IMR-90 (cell line): ENCODE measurements around the gene ETNK1. TPM values are rescaled to one million over a fixed set of nuclear protein-coding genes. Genes with fewer than 3 reads are reported as not detected.

ENCODE experiments used
- ATAC-seq: fragments of 200-7000 bp; cut with Tn5 transposase; 2 replicates; pipeline ENCODE4 v1.9.1; 2020; ENCODE audit warnings: low read depth, mild to moderate bottlenecking, moderate library complexity
- BruUV-seq: library from RNA; stranded (reverse); fragments of 400-500 nt; replicated peaks from 2 replicates; lab custom pipeline; 2021; lab: Mats Ljungman, UMichigan
- CTCF ChIA-PET: fragments of 300-600 bp; formaldehyde crosslinking; extraction: SDS; loops from one replicate; lab custom pipeline; 2021; ENCODE audit warnings: antibody characterized with exemption; lab: Yijun Ruan, JAX
- POLR2A ChIA-PET: fragments of 300-600 bp; sonication (Branson Sonifier 250); formaldehyde crosslinking; loops from one replicate; lab custom pipeline; 2022; ENCODE audit warnings: antibody characterized with exemption; ENCODE audit not compliant: unreplicated experiment; lab: Charles Lee
- DNase-seq: peaks from one replicate; pipeline ENCODE4 v3.0.0; 2013
- H2AFZ ChIP-seq: replicated peaks from 2 replicates; pipeline ENCODE3; 2013; ENCODE audit warnings: low read length, mild to moderate bottlenecking; ENCODE audit not compliant: poor library complexity
- H2AK5ac ChIP-seq: 2 replicates; pipeline ENCODE4 v1.6.1; 2013; ENCODE audit warnings: low read depth, low read length, inconsistent platforms
- H2AK9ac ChIP-seq: replicated peaks from 2 replicates; pipeline ENCODE3; 2013; ENCODE audit warnings: mild to moderate bottlenecking, low read depth, low read length, moderate library complexity; ENCODE audit not compliant: poor library complexity
- H2BK120ac ChIP-seq: 2 replicates; pipeline ENCODE4 v1.6.1; 2013; ENCODE audit warnings: low read depth, low read length, inconsistent platforms
- H2BK15ac ChIP-seq: 3 replicates; pipeline ENCODE4 v1.6.1; 2013; ENCODE audit warnings: low read depth, low read length, inconsistent platforms
- H2BK20ac ChIP-seq: 2 replicates; pipeline ENCODE4 v1.6.1; 2013; ENCODE audit warnings: low read depth, mild to moderate bottlenecking, inconsistent platforms, low read length, moderate library complexity
- H2BK5ac ChIP-seq: 2 replicates; pipeline ENCODE4 v1.6.1; 2013; ENCODE audit warnings: mild to moderate bottlenecking, low read depth, low read length, inconsistent platforms; ENCODE audit not compliant: poor library complexity, severe bottlenecking
- H3K14ac ChIP-seq: replicated peaks from 2 replicates; pipeline ENCODE4 v1.6.1; 2013; ENCODE audit warnings: low read depth, low read length, inconsistent platforms
- H3K18ac ChIP-seq: 2 replicates; pipeline ENCODE4 v1.6.1; 2013; ENCODE audit warnings: low read depth, low read length, control low read depth
- H3K23ac ChIP-seq: 2 replicates; pipeline ENCODE4 v1.6.1; 2013; ENCODE audit warnings: low read depth, low read length, inconsistent platforms
- H3K27ac ChIP-seq: 2 replicates; pipeline ENCODE4 v1.5.1; 2013; ENCODE audit warnings: mild to moderate bottlenecking, control low read depth, low read length; ENCODE audit not compliant: insufficient read depth
- H3K27me3 ChIP-seq: 2 replicates; pipeline ENCODE4 v1.6.1; 2013; ENCODE audit warnings: low read length; ENCODE audit not compliant: control insufficient read depth, insufficient read depth
- H3K36me3 ChIP-seq: 2 replicates; pipeline ENCODE4 v1.6.1; 2013; ENCODE audit warnings: low read length, mixed read lengths; ENCODE audit not compliant: control insufficient read depth, insufficient read depth
- H3K4ac ChIP-seq: 2 replicates; pipeline ENCODE4 v1.6.1; 2013; ENCODE audit warnings: low read depth, low read length, inconsistent platforms
- H3K4me1 ChIP-seq: 2 replicates; pipeline ENCODE4 v1.6.1; 2013; ENCODE audit warnings: low read length, mixed read lengths; ENCODE audit not compliant: control insufficient read depth, insufficient read depth
- H3K4me2 ChIP-seq: 2 replicates; pipeline ENCODE4 v1.6.1; 2013; ENCODE audit warnings: low read depth, mild to moderate bottlenecking, control low read depth, low read length, moderate library complexity
- H3K4me3 ChIP-seq: 2 replicates; pipeline ENCODE4 v1.5.1; 2013; ENCODE audit warnings: low read depth, mild to moderate bottlenecking, control low read depth, low read length, moderate library complexity; ENCODE audit not compliant: insufficient read depth
- H3K56ac ChIP-seq: 2 replicates; pipeline ENCODE4 v1.6.1; 2013; ENCODE audit warnings: low read length, inconsistent platforms; ENCODE audit not compliant: insufficient read depth; ENCODE audit errors: extremely low read depth
- H3K79me1 ChIP-seq, 2 experiments: 2 replicates each; pipeline ENCODE4 v1.6.1; 2013; ENCODE audit warnings: low read length in 2 of 2, inconsistent platforms in 1 of 2, low read depth in 1 of 2
- H3K9ac ChIP-seq: 2 replicates; pipeline ENCODE4 v1.6.1; 2013; ENCODE audit warnings: low read depth, low read length, control low read depth
- H3K9me1 ChIP-seq: 2 replicates; pipeline ENCODE4 v1.6.1; 2013; ENCODE audit warnings: low read length, inconsistent platforms; ENCODE audit not compliant: insufficient read depth
- H3K9me3 ChIP-seq: 2 replicates; pipeline ENCODE4 v1.6.1; 2013; ENCODE audit warnings: low read length; ENCODE audit not compliant: control insufficient read depth, insufficient read depth
- H4K20me1 ChIP-seq: 2 replicates; pipeline ENCODE4 v1.6.1; 2013; ENCODE audit warnings: low read length, inconsistent platforms; ENCODE audit not compliant: insufficient read depth
- H4K5ac ChIP-seq: 2 replicates; pipeline ENCODE4 v1.6.1; 2013; ENCODE audit warnings: mild to moderate bottlenecking, low read depth, low read length, control low read depth
- H4K8ac ChIP-seq, 2 experiments: 2 replicates each; pipeline ENCODE4 v1.6.1; 2013; ENCODE audit warnings: low read depth in 2 of 2, low read length in 2 of 2, control low read depth in 1 of 2, inconsistent platforms in 1 of 2
- H4K91ac ChIP-seq: 2 replicates; pipeline ENCODE4 v1.6.1; 2013; ENCODE audit warnings: low read depth, low read length, inconsistent platforms; ENCODE audit not compliant: insufficient read depth
- CTCF ChIP-seq: conservative IDR thresholded peaks from 2 replicates; pipeline ENCODE4 v1.5.1; 2012; ENCODE audit warnings: mild to moderate bottlenecking, low read depth, low read length, improper control_type of control experiment
- MAFK ChIP-seq: IDR thresholded peaks from 2 replicates; pipeline ENCODE4 v1.6.1; 2012; ENCODE audit warnings: low read depth, low read length, improper control_type of control experiment
- MXI1 ChIP-seq: IDR thresholded peaks from 2 replicates; pipeline ENCODE4 v1.6.1; 2012; ENCODE audit warnings: low read depth, mild to moderate bottlenecking, low read length, moderate library complexity, borderline replicate concordance
- POLR2A ChIP-seq: IDR thresholded peaks from 2 replicates; pipeline ENCODE4 v1.6.1; 2012; ENCODE audit warnings: mild to moderate bottlenecking, low read depth, low read length
- WGBS, 2 experiments: methylation state at CpG; one replicate each; pipeline versions ENCODE4 v1.1.5 to v1.1.7; 2013; ENCODE audit warnings: missing lambda C conversion rate in 2 of 2; ENCODE audit not compliant: insufficient read length in 1 of 2; ENCODE audit errors: extremely low coverage in 2 of 2; 5-methylcytosine and 5-hydroxymethylcytosine counted together
- dilution Hi-C: fragments of 300-500 bp; cut with HindIII; formaldehyde crosslinking; loops from one replicate; pipeline ENCODE4 v1.14.3; 2018; ENCODE audit warnings: low sequenced_read_pairs; ENCODE audit not compliant: unreplicated experiment
- in situ Hi-C: fragments of 300-500 bp; cut with MboI; formaldehyde crosslinking; loops from 3 replicates; pipeline ENCODE4 v1.14.3; 2019; ENCODE audit warnings: low sequenced_read_pairs, inconsistent platforms, mixed read lengths
- intact Hi-C: fragments of 100-400 bp; cut with micrococcal nuclease; formaldehyde crosslinking; loops from 2 replicates; pipeline ENCODE4 v1.10.0; 2022
- polyA plus RNA-seq, 3 experiments: library from polyadenylated mRNA; depleted of rRNA; stranded (reverse); fragments of >200 nt; gene quantifications; 2 replicates each; pipeline ENCODE4 v1.2.3, GENCODE V29; 2012; ENCODE audit warnings: low replicate concordance in 1 of 3
- total RNA-seq: library from RNA; depleted of rRNA; stranded (reverse); fragments of >200 nt; gene quantifications from 2 replicates; pipeline ENCODE4 v1.2.3, GENCODE V29; 2012

The ETNK1 gene
- total and polyA plus RNA-seq, 2 of the 4 experiments (the other 2 are of a cell fraction): 12.8 to 33.3 TPM

- H4K8ac ChIP-seq: no peak overlapping the region
- no peak overlapping the region for H3K4me3 ChIP-seq
- no peak overlapping the region for H4K91ac ChIP-seq
- no peak overlapping the region for H3K4ac ChIP-seq
- H3K9ac ChIP-seq: no peak overlapping the region
- H3K36me3 ChIP-seq: peaks cover 6% of the 10 kb centered on the region
- no peak overlapping the region for H3K27ac ChIP-seq
- no peak overlapping the region for H4K5ac ChIP-seq
- no peak overlapping the region for H2BK5ac ChIP-seq
- 0 out of 2 replicates have a peak, but pooled peaks cover 2% of the 10 kb centered on the region for H3K4me1 ChIP-seq
- no peak overlapping the region for H2AK9ac ChIP-seq
- no TSS peak for BruUV-seq
- H3K79me1 ChIP-seq: peaks cover 26 to 39% of the 10 kb centered on the region in 2 experiments
- H3K56ac ChIP-seq: no peak overlapping the region
- no peak overlapping the region for H3K23ac ChIP-seq
- no peak for ATAC-seq
- CTCF ChIA-PET: no interaction called here
- intact Hi-C loops (loop anchor here (10.0 kb wide), 1 partner anchor 550 kb away; no protein-coding TSS in a partner anchor), dilution Hi-C loops (no loop called here), in situ Hi-C loops (loop anchor here (10.0 kb wide), 1 partner anchor 170 kb away; no protein-coding TSS in a partner anchor)
- H3K4me2 ChIP-seq: no peak overlapping the region
- no peak overlapping the region for H2AFZ ChIP-seq
- no peak overlapping the region for H3K18ac ChIP-seq
- H3K9me3 ChIP-seq: no peaks in the 10 kb centered on the region
- H3K27me3 ChIP-seq: no peaks in the 10 kb centered on the region
- H2BK20ac ChIP-seq: no peak overlapping the region
- H2BK15ac ChIP-seq: no peak overlapping the region
- no peak overlapping the region for H2AK5ac ChIP-seq
- no peak overlapping the region for H3K14ac ChIP-seq
- DNase-seq: no peak
- POLR2A ChIA-PET: no interaction called here
- TF ChIP-seq MAFK (no peak), CTCF (no peak), POLR2A (no peak), MXI1 (no peak)
- H3K9me1 ChIP-seq: peaks cover 7% of the 10 kb centered on the region
- peaks cover 9% of the 10 kb centered on the region for H4K20me1 ChIP-seq
- no peak overlapping the region for H2BK120ac ChIP-seq
- WGBS, 2 experiments: 100% methylated on average over 1 of the region's 3 CpGs; no CpG with 5 or more reads in 1 of the 2 experiments
Measured at GRCh38 chr12:22634883-22635282, 9.9 kb downstream of the ETNK1 start.
